IPS DF 4.7 (cell line): Measurements from ENCODE around the gene HS6ST1.
"Not testable (repeated sequence)": the region's sequence is repeated elsewhere in the genome, so short reads cannot be mapped to it uniquely, and the experiment has no call there.

Source experiments
- DNase-seq: peaks from one replicate; pipeline ENCODE4 v3.0.0-alpha.2; 2013; ENCODE audit warnings: low spot score; ENCODE audit errors: extremely low read depth

The HS6ST1 gene

GRCh38 chr2:128269990-128270671 is 48.5 kb downstream of the HS6ST1 start:
- DNase-seq = no peak

- no peak for DNase-seq
Measured at GRCh38 chr2:128269063-128269989, 49.3 kb downstream of the HS6ST1 start.

- DNase-seq = not testable (repeated sequence)
Measured at GRCh38 chr2:128268611-128269010, 50.1 kb downstream of the HS6ST1 start.

GRCh38 chr2:128268145-128268544 is 50.5 kb downstream of the HS6ST1 start:
- not testable (repeated sequence) for DNase-seq

- not testable (repeated sequence) for DNase-seq
Measured at GRCh38 chr2:128267649-128268048, 51.0 kb downstream of the HS6ST1 start.

- not testable (repeated sequence) for DNase-seq
Measured at GRCh38 chr2:128267197-128267596, 51.5 kb downstream of the HS6ST1 start.

GRCh38 chr2:128266463-128266862 is 52.2 kb downstream of the HS6ST1 start:
- not testable (repeated sequence) for DNase-seq

- not testable (repeated sequence) for DNase-seq
Measured at GRCh38 chr2:128265608-128265993, 53.1 kb downstream of the HS6ST1 start.

GRCh38 chr2:128264881-128265607 is 53.6 kb downstream of the HS6ST1 start:
- DNase-seq = no peak

GRCh38 chr2:128263902-128264331 is 54.8 kb downstream of the HS6ST1 start:
- DNase-seq = no peak

GRCh38 chr2:128262315-128263253 is 56.1 kb downstream of the HS6ST1 start:
- no peak for DNase-seq

- no peak for DNase-seq
Measured at GRCh38 chr2:128261245-128262128, 57.2 kb downstream of the HS6ST1 start.

- DNase-seq = no peak
Measured at GRCh38 chr2:128260239-128261138, 58.2 kb downstream of the HS6ST1 start.

- no peak for DNase-seq
Measured at GRCh38 chr2:128259585-128259984, 59.1 kb downstream of the HS6ST1 start.

- DNase-seq = no peak
Measured at GRCh38 chr2:128258218-128258617, 60.5 kb downstream of the HS6ST1 start.

- no peak for DNase-seq
Measured at GRCh38 chr2:128252501-128252900, 66.2 kb downstream of the HS6ST1 start.

GRCh38 chr2:128252086-128252485 is 66.6 kb downstream of the HS6ST1 start:
- not testable (repeated sequence) for DNase-seq

- DNase-seq = no peak
Measured at GRCh38 chr2:128250229-128251025, 68.2 kb downstream of the HS6ST1 start.
